A549 (cell line): ENCODE results near the gene STX18. TPM values are rescaled to one million over a fixed set of nuclear protein-coding genes. Genes with fewer than 3 reads are reported as not detected.

Experiments
- ATAC-seq, 2 experiments: fragments of 200-7000 bp in 1 of 2; fragments of >200 bp in 1 of 2; cut with Nextera tagmentation in 1 of 2; cut with Tn5 transposase in 1 of 2; 3 replicates each; pipeline versions ENCODE4 v1.8.0 to v1.9.1; 2018 to 2020; ENCODE audit warnings: mild to moderate bottlenecking in 1 of 2, moderate library complexity in 1 of 2
- CTCF ChIA-PET: fragments of 300-600 bp; sonication (Branson Sonifier 250); formaldehyde crosslinking; extraction: SDS; loops from one replicate; lab custom pipeline; 2021; ENCODE audit warnings: antibody characterized with exemption, inconsistent platforms; lab: Yijun Ruan, JAX
- POLR2A ChIA-PET: fragments of 350-600 bp; formaldehyde crosslinking; extraction: SDS; loops from one replicate; lab custom pipeline; 2021; ENCODE audit warnings: antibody characterized with exemption, inconsistent platforms; lab: Yijun Ruan, JAX
- DNase-seq, 2 experiments: peaks; one replicate each; pipeline versions ENCODE4 v3.0.0 to v3.0.0-alpha.2; 2011 to 2016; ENCODE audit warnings: low read depth in 1 of 2, low spot score in 1 of 2
- FAIRE-seq: peaks from 2 replicates; lab custom pipeline; 2011; peaks lifted over from hg19 to GRCh38; lab: Jason Lieb, UNC
- H3K27ac ChIP-seq, 2 experiments: fragments of >200 bp; sonication (Bioruptor Twin); formaldehyde crosslinking; 3 replicates each; pipeline ENCODE4 v1.5.1; 2016 to 2017
- H3K4me1 ChIP-seq: fragments of >200 bp; sonication (Bioruptor Twin); formaldehyde crosslinking; 3 replicates; pipeline ENCODE4 v1.6.1; 2016
- H3K4me2 ChIP-seq: fragments of >200 bp; sonication (Bioruptor Twin); formaldehyde crosslinking; 3 replicates; pipeline ENCODE4 v1.6.1; 2016
- H3K4me3 ChIP-seq: fragments of >200 bp; sonication (Bioruptor Twin); formaldehyde crosslinking; 3 replicates; pipeline ENCODE4 v1.5.1; 2016
- H3K9me3 ChIP-seq: fragments of >200 bp; sonication (Bioruptor Twin); formaldehyde crosslinking; 3 replicates; pipeline ENCODE4 v1.6.1; 2016
- BHLHE40 ChIP-seq: IDR thresholded peaks from 2 replicates; pipeline ENCODE4 v1.6.1; 2012; ENCODE audit warnings: low read depth, low read length, inconsistent platforms
- CBX2 ChIP-seq: fragments of 200-600 bp; sonication (generic); IDR thresholded peaks from 2 replicates; pipeline ENCODE4 v1.6.1; 2016; ENCODE audit warnings: low read depth, mild to moderate bottlenecking, borderline replicate concordance
- CHD4 ChIP-seq: fragments of 200-600 bp; sonication (generic); IDR thresholded peaks from 2 replicates; pipeline ENCODE4 v1.6.1; 2016; ENCODE audit warnings: antibody characterized with exemption, mild to moderate bottlenecking, borderline replicate concordance
- EHMT2 ChIP-seq: fragments of 200-600 bp; sonication (generic); IDR thresholded peaks from 2 replicates; pipeline ENCODE4 v1.6.1; 2016; ENCODE audit warnings: antibody characterized with exemption, low read depth, mild to moderate bottlenecking, moderate library complexity
- FOSB ChIP-seq: fragments of 250-450 bp; sonication (Bioruptor Pico); IDR thresholded peaks from 2 replicates; pipeline ENCODE4 v1.5.0; 2020; ENCODE audit warnings: mild to moderate bottlenecking, moderate library complexity
- FOSL2 ChIP-seq, 2 experiments: fragments of 450-650 bp in 1 of 2; fragments of >200 bp in 1 of 2; sonication (Bioruptor Twin) in 1 of 2; formaldehyde crosslinking; IDR thresholded peaks; 2 replicates each; pipeline versions ENCODE4 v1.5.0 to v1.6.1; 2016 to 2020; ENCODE audit warnings: mild to moderate bottlenecking in 1 of 2, moderate library complexity in 1 of 2
- FOXS1 ChIP-seq: fragments of 250-450 bp; sonication (Bioruptor Pico); IDR thresholded peaks from 2 replicates; pipeline ENCODE4 v1.5.0; 2020; ENCODE audit warnings: mild to moderate bottlenecking, moderate library complexity
- HDAC2 ChIP-seq: fragments of 200-600 bp; sonication (generic); IDR thresholded peaks from 2 replicates; pipeline ENCODE4 v1.6.1; 2016
- HEYL ChIP-seq: fragments of 250-450 bp; sonication (Bioruptor Pico); IDR thresholded peaks from 2 replicates; pipeline ENCODE4 v1.8.0; 2021; ENCODE audit warnings: mild to moderate bottlenecking, moderate library complexity
- HOXA7 ChIP-seq: fragments of 250-450 bp; sonication (Bioruptor Pico); IDR thresholded peaks from 2 replicates; pipeline ENCODE4 v1.5.0; 2020; ENCODE audit warnings: mild to moderate bottlenecking, moderate library complexity
- HOXB13 ChIP-seq: fragments of 250-450 bp; sonication (Bioruptor Pico); IDR thresholded peaks from 2 replicates; pipeline ENCODE4 v1.5.0; 2020; ENCODE audit warnings: low read depth, mild to moderate bottlenecking, moderate library complexity
- JUN ChIP-seq, 2 experiments: fragments of >200 bp; sonication (Bioruptor Twin); formaldehyde crosslinking; IDR thresholded peaks; 2 replicates in 1 of 2; 3 replicates in 1 of 2; pipeline ENCODE4 v1.6.1; 2016 to 2017
- MAFK ChIP-seq: fragments of 450-650 bp; IDR thresholded peaks from 2 replicates; pipeline ENCODE4 v1.6.1; 2014; ENCODE audit not compliant: partially characterized antibody
- MYC ChIP-seq: IDR thresholded peaks from 2 replicates; pipeline ENCODE4 v1.6.1; 2012; ENCODE audit warnings: mild to moderate bottlenecking, inconsistent platforms, low read length, improper control_type of control experiment, borderline replicate concordance
- NPAS2 ChIP-seq: fragments of 250-450 bp; sonication (Bioruptor Pico); IDR thresholded peaks from 2 replicates; pipeline ENCODE4 v1.8.0; 2022; ENCODE audit warnings: mild to moderate bottlenecking, moderate library complexity, borderline replicate concordance
- POLR2A ChIP-seq: IDR thresholded peaks from 2 replicates; pipeline ENCODE4 v1.6.1; 2012; ENCODE audit warnings: mild to moderate bottlenecking, low read length
- POLR2AphosphoS2 ChIP-seq: conservative IDR thresholded peaks from 2 replicates; pipeline ENCODE4 v1.6.1; 2012; ENCODE audit warnings: low read length, improper control_type of control experiment, inconsistent platforms
- RAD21 ChIP-seq, 2 experiments: fragments of >200 bp in 1 of 2; sonication (Bioruptor Twin) in 1 of 2; formaldehyde crosslinking in 1 of 2; IDR thresholded peaks in 1 of 2; conservative IDR thresholded peaks in 1 of 2; 2 replicates in 1 of 2; 3 replicates in 1 of 2; pipeline ENCODE4 v1.6.1; 2012 to 2018; ENCODE audit warnings: inconsistent platforms in 1 of 2
- RCOR1 ChIP-seq: fragments of 150-350 bp; IDR thresholded peaks from 2 replicates; pipeline ENCODE4 v1.6.1; 2014; ENCODE audit warnings: antibody characterized with exemption, low read length, low read depth
- TP53 ChIP-seq: fragments of 250-450 bp; sonication (Bioruptor Pico); IDR thresholded peaks from 2 replicates; pipeline ENCODE4 v1.5.0; 2021; ENCODE audit warnings: mild to moderate bottlenecking, moderate library complexity
- ZC3H11A ChIP-seq: fragments of 450-650 bp; IDR thresholded peaks from 2 replicates; pipeline ENCODE4 v1.6.1; 2014; ENCODE audit warnings: antibody characterized with exemption, mild to moderate bottlenecking
- ZNF302 ChIP-seq: fragments of 250-450 bp; sonication (Bioruptor Pico); IDR thresholded peaks from 2 replicates; pipeline ENCODE4 v1.9.0; 2021; ENCODE audit warnings: inconsistent platforms, mild to moderate bottlenecking, moderate library complexity
- ZSCAN20 ChIP-seq: fragments of 250-450 bp; sonication (Bioruptor Pico); IDR thresholded peaks from 2 replicates; pipeline ENCODE4 v1.8.0; 2022; ENCODE audit warnings: mild to moderate bottlenecking, moderate library complexity
- WGBS: methylation state at CpG from one replicate; pipeline ENCODE4 v1.1.6; 2017; ENCODE audit errors: missing lambda C conversion rate; 5-methylcytosine and 5-hydroxymethylcytosine counted together
- polyA plus RNA-seq, 4 experiments: library from polyadenylated mRNA; depleted of rRNA in 3 of 4; stranded (reverse); fragments of >200 nt; fragmentation: RNase III in 1 of 4; extraction: RNeasy Plus Mini Kit Qiagen cat#74134 plus additional on column Dnase treatment in 1 of 4; gene quantifications; 2 replicates in 3 of 4; 3 replicates in 1 of 4; pipeline ENCODE4 v1.2.3, GENCODE V29; 2011 to 2017
- TF ChIP-seq, protein P1 (sequence below): fragments of 250-450 bp; sonication (Bioruptor Pico); IDR thresholded peaks from 2 replicates; pipeline ENCODE4 v1.5.0; 2021; ENCODE audit warnings: mild to moderate bottlenecking, moderate library complexity, borderline replicate concordance
- TF ChIP-seq, protein P2 (sequence below): fragments of >200 bp; sonication (Bioruptor Twin); formaldehyde crosslinking; IDR thresholded peaks from 3 replicates; pipeline ENCODE4 v1.5.1; 2016
- TF ChIP-seq, protein P3 (sequence below): IDR thresholded peaks from 2 replicates; pipeline ENCODE4 v1.6.1; 2012
- TF ChIP-seq, protein P4 (sequence below): fragments of >200 bp; sonication (Bioruptor Twin); formaldehyde crosslinking; IDR thresholded peaks from 3 replicates; pipeline ENCODE4 v1.6.1; 2016
- TF ChIP-seq, protein P5 (sequence below): fragments of 200-600 bp; sonication (generic); IDR thresholded peaks from 2 replicates; pipeline ENCODE4 v1.6.1; 2016; ENCODE audit warnings: antibody characterized with exemption, mild to moderate bottlenecking, moderate library complexity

Gene STX18
- polyA plus RNA-seq, 2 of the 4 experiments (the other 2 are of a cell fraction): 13.4 to 19.6 TPM

DNA sequence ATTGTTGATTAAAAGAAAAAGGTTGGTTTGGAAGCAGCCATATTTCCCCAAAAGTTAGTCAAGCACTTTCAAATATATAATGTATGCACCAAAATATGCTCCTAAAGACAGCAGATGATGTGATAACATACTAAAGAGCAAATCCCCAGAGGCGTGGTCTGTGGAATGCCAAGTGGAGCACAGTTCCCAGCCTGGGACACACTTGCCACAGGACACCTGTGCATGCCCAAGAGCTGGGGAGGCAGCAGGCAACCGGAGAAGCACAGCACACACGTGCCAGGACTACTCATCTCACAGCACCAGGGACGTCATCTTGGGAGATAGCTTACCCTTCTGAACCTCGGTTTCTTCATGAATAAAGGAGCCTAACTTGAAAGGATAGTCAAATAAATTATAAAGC is 12.5 kb downstream of the STX18 start:
- H3K4me2 ChIP-seq: no peak overlapping the region
- ATAC-seq: no peak
- ChIA-PET CTCF (interaction anchor here (2.8 kb wide), 1 partner anchor 10 kb away, joined by 17 read pairs; no protein-coding TSS in a partner anchor), POLR2A (no interaction called here)
- H3K27ac ChIP-seq: no peak overlapping the region
- no peaks in the 10 kb centered on the region for H3K9me3 ChIP-seq
- no peak for FAIRE-seq
- H3K4me3 ChIP-seq: no peak overlapping the region
- no peak for DNase-seq
- 73% methylated on average over 5 of the region's 5 CpGs for WGBS
- H3K4me1 ChIP-seq: no peaks in the 10 kb centered on the region
- no peak for TF ChIP-seq RCOR1
- TF ChIP-seq POLR2A: no peak
- TF ChIP-seq NPAS2 (CRISPR knock-in tag): no peak
- no peak for TF ChIP-seq HDAC2
- no peak for TF ChIP-seq POLR2AphosphoS2
- TF ChIP-seq, protein P1, sequence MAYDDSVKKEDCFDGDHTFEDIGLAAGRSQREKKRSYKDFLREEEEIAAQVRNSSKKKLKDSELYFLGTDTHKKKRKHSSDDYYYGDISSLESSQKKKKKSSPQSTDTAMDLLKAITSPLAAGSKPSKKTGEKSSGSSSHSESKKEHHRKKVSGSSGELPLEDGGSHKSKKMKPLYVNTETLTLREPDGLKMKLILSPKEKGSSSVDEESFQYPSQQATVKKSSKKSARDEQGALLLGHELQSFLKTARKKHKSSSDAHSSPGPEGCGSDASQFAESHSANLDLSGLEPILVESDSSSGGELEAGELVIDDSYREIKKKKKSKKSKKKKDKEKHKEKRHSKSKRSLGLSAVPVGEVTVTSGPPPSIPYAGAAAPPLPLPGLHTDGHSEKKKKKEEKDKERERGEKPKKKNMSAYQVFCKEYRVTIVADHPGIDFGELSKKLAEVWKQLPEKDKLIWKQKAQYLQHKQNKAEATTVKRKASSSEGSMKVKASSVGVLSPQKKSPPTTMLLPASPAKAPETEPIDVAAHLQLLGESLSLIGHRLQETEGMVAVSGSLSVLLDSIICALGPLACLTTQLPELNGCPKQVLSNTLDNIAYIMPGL: no peak
- TF ChIP-seq, protein P2, sequence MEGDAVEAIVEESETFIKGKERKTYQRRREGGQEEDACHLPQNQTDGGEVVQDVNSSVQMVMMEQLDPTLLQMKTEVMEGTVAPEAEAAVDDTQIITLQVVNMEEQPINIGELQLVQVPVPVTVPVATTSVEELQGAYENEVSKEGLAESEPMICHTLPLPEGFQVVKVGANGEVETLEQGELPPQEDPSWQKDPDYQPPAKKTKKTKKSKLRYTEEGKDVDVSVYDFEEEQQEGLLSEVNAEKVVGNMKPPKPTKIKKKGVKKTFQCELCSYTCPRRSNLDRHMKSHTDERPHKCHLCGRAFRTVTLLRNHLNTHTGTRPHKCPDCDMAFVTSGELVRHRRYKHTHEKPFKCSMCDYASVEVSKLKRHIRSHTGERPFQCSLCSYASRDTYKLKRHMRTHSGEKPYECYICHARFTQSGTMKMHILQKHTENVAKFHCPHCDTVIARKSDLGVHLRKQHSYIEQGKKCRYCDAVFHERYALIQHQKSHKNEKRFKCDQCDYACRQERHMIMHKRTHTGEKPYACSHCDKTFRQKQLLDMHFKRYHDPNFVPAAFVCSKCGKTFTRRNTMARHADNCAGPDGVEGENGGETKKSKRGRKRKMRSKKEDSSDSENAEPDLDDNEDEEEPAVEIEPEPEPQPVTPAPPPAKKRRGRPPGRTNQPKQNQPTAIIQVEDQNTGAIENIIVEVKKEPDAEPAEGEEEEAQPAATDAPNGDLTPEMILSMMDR: no peak
- no peak for TF ChIP-seq FOSB
- no peak for TF ChIP-seq JUN (IDR thresholded peaks at IDR 0.05)
- no peak for TF ChIP-seq RAD21 (conservative IDR thresholded peaks at IDR 0.05 in 1 of 2, IDR thresholded peaks at IDR 0.05 in 1 of 2)
- TF ChIP-seq, protein P3, sequence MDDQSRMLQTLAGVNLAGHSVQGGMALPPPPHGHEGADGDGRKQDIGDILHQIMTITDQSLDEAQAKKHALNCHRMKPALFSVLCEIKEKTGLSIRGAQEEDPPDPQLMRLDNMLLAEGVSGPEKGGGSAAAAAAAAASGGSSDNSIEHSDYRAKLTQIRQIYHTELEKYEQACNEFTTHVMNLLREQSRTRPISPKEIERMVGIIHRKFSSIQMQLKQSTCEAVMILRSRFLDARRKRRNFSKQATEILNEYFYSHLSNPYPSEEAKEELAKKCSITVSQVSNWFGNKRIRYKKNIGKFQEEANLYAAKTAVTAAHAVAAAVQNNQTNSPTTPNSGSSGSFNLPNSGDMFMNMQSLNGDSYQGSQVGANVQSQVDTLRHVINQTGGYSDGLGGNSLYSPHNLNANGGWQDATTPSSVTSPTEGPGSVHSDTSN: no peak
- no peak for TF ChIP-seq MAFK
- no peak for TF ChIP-seq HOXA7
- TF ChIP-seq ZNF302 (CRISPR knock-in tag): no peak
- no peak for TF ChIP-seq ZSCAN20
- no peak for TF ChIP-seq TP53 (CRISPR knock-in tag)
- TF ChIP-seq CHD4: no peak
- no peak for TF ChIP-seq MYC
- TF ChIP-seq, protein P4, sequence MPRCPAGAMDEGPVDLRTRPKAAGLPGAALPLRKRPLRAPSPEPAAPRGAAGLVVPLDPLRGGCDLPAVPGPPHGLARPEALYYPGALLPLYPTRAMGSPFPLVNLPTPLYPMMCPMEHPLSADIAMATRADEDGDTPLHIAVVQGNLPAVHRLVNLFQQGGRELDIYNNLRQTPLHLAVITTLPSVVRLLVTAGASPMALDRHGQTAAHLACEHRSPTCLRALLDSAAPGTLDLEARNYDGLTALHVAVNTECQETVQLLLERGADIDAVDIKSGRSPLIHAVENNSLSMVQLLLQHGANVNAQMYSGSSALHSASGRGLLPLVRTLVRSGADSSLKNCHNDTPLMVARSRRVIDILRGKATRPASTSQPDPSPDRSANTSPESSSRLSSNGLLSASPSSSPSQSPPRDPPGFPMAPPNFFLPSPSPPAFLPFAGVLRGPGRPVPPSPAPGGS: no peak
- no peak for TF ChIP-seq CBX2
- TF ChIP-seq, all 56 proteins: peak for 0

DNA sequence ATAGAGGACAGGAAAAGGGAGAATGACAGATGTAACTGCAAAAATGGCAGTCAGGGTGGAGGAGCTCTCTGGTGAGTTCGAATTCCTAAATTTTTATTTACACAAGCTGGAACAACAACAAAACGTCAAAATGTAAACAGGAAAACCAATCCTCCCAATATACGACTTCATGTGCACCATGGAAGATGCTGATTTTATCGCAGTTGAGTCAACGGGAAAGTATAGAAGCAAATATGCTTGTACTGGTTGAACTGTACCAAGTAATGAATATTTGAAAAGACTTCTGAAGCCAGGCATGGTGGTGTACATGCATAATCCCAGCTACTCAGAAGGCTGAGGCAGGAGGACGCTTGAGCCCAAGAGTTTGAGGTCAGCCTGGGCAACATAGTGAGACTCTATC is 15.4 kb downstream of the STX18 start:
- no peaks in the 10 kb centered on the region for H3K9me3 ChIP-seq
- H3K27ac ChIP-seq: no peak overlapping the region
- DNase-seq (no peak), FAIRE-seq (no peak), ATAC-seq (no peak)
- H3K4me3 ChIP-seq: no peak overlapping the region
- no peak overlapping the region for H3K4me2 ChIP-seq
- CTCF ChIA-PET: interaction anchor here (2.0 kb wide), 1 partner anchor 38 kb away, joined by 7 read pairs; no protein-coding TSS in a partner anchor
- POLR2A ChIA-PET: no interaction called here
- no peaks in the 10 kb centered on the region for H3K4me1 ChIP-seq
- 84% methylated on average over 6 of the region's 6 CpGs for WGBS
- TF ChIP-seq FOXS1 (no peak), HOXB13 (CRISPR knock-in tag) (no peak), POLR2A (no peak), ZC3H11A (no peak), BHLHE40 (no peak), CBX2 (no peak), EHMT2 (no peak), ZSCAN20 (no peak), CHD4 (no peak), FOSL2 (IDR thresholded peaks at IDR 0.05) (no peak), FOSL2 (CRISPR knock-in tag; IDR thresholded peaks at IDR 0.05) (no peak), HEYL (CRISPR knock-in tag) (no peak)
- TF ChIP-seq, protein P5, sequence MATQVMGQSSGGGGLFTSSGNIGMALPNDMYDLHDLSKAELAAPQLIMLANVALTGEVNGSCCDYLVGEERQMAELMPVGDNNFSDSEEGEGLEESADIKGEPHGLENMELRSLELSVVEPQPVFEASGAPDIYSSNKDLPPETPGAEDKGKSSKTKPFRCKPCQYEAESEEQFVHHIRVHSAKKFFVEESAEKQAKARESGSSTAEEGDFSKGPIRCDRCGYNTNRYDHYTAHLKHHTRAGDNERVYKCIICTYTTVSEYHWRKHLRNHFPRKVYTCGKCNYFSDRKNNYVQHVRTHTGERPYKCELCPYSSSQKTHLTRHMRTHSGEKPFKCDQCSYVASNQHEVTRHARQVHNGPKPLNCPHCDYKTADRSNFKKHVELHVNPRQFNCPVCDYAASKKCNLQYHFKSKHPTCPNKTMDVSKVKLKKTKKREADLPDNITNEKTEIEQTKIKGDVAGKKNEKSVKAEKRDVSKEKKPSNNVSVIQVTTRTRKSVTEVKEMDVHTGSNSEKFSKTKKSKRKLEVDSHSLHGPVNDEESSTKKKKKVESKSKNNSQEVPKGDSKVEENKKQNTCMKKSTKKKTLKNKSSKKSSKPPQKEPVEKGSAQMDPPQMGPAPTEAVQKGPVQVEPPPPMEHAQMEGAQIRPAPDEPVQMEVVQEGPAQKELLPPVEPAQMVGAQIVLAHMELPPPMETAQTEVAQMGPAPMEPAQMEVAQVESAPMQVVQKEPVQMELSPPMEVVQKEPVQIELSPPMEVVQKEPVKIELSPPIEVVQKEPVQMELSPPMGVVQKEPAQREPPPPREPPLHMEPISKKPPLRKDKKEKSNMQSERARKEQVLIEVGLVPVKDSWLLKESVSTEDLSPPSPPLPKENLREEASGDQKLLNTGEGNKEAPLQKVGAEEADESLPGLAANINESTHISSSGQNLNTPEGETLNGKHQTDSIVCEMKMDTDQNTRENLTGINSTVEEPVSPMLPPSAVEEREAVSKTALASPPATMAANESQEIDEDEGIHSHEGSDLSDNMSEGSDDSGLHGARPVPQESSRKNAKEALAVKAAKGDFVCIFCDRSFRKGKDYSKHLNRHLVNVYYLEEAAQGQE: no peak
- TF ChIP-seq, protein P3: no peak
